GM12878 (cell line): Measurements from ENCODE around the gene RRP15. TPM values are rescaled to one million over a fixed set of nuclear protein-coding genes. Genes with fewer than 3 reads are reported as not detected.

Source experiments
- ATAC-seq: fragments of 200-7000 bp; cut with Tn5 transposase; 3 replicates; pipeline ENCODE4 v1.9.1; 2020; ENCODE audit warnings: mild to moderate bottlenecking, moderate library complexity
- BruUV-seq: library from RNA; stranded (reverse); fragments of 400-500 nt; replicated peaks from 2 replicates; lab custom pipeline; 2021; lab: Mats Ljungman, UMichigan
- CTCF ChIA-PET: fragments of 300-600 bp; sonication (Branson Sonifier 250); formaldehyde crosslinking; extraction: SDS; loops from one replicate; lab custom pipeline; 2021; ENCODE audit warnings: inconsistent platforms; lab: Yijun Ruan, JAX
- POLR2A ChIA-PET: fragments of 350-600 bp; formaldehyde crosslinking; extraction: SDS; loops from one replicate; lab custom pipeline; 2021; ENCODE audit warnings: inconsistent platforms; lab: Charles Lee
- RAD21 ChIA-PET: fragments of 300-600 bp; sonication (Branson Sonifier 250); formaldehyde crosslinking; loops from one replicate; lab custom pipeline; 2023; ENCODE audit warnings: antibody characterized with exemption; ENCODE audit not compliant: unreplicated experiment; lab: Charles Lee
- SMC1A ChIA-PET: fragments of 300-600 bp; sonication (Branson Sonifier 250); formaldehyde crosslinking; loops from one replicate; lab custom pipeline; 2023; ENCODE audit not compliant: unreplicated experiment, uncharacterized antibody; lab: Charles Lee
- DNase-seq: peaks from one replicate; pipeline ENCODE4 v3.0.0-alpha.2; 2011; ENCODE audit warnings: low read depth, low spot score
- FAIRE-seq: peaks from 3 replicates; lab custom pipeline; 2011; peaks lifted over from hg19 to GRCh38; lab: Jason Lieb, UNC
- H2AFZ ChIP-seq: 2 replicates; pipeline ENCODE4 v1.6.0; 2011; ENCODE audit warnings: low read depth, low read length, control low read depth; ENCODE audit not compliant: control insufficient read depth
- H3K27ac ChIP-seq: 2 replicates; pipeline ENCODE4 v1.5.1; 2011; ENCODE audit warnings: control low read depth; ENCODE audit not compliant: control insufficient read depth, insufficient read depth
- H3K27me3 ChIP-seq, 2 experiments: replicated peaks in 1 of 2; 2 replicates each; pipeline versions ENCODE4 v1.6.0 to v1.6.1; 2011; ENCODE audit warnings: low read length in 1 of 2; ENCODE audit not compliant: control insufficient read depth in 2 of 2, insufficient read depth in 2 of 2
- H3K36me3 ChIP-seq, 2 experiments: 2 replicates each; pipeline ENCODE4 v1.5.1; 2011; ENCODE audit warnings: low read length in 1 of 2; ENCODE audit not compliant: control insufficient read depth in 2 of 2, insufficient read depth in 2 of 2
- H3K4me1 ChIP-seq: 2 replicates; pipeline ENCODE4 v1.6.1; 2011; ENCODE audit warnings: mild to moderate bottlenecking, low read length, moderate library complexity, mixed read lengths; ENCODE audit not compliant: control insufficient read depth, insufficient read depth
- H3K4me2 ChIP-seq: 2 replicates; pipeline ENCODE4 v1.6.0; 2011; ENCODE audit warnings: control low read depth; ENCODE audit not compliant: control insufficient read depth, insufficient read depth
- H3K4me3 ChIP-seq: fragments of 200-600 bp; sonication (generic); 2 replicates; pipeline ENCODE4 v1.5.1; 2016
- H3K79me2 ChIP-seq: 2 replicates; pipeline ENCODE4 v1.6.0; 2011; ENCODE audit warnings: low read length; ENCODE audit not compliant: control insufficient read depth, insufficient read depth
- H3K9ac ChIP-seq: 2 replicates; pipeline ENCODE4 v1.8.0; 2011; ENCODE audit warnings: low read length, control low read depth, mixed read lengths; ENCODE audit not compliant: control insufficient read depth, insufficient read depth
- H3K9me3 ChIP-seq: replicated peaks from 3 replicates; pipeline ENCODE4 v1.5.1; 2011; ENCODE audit warnings: mild to moderate bottlenecking, low read length; ENCODE audit not compliant: control insufficient read depth, insufficient read depth
- H4K20me1 ChIP-seq: 2 replicates; pipeline ENCODE4 v1.6.0; 2011; ENCODE audit not compliant: control insufficient read depth, insufficient read depth
- CEBPB ChIP-seq, 2 experiments: fragments of 150-350 bp in 1 of 2; IDR thresholded peaks; 2 replicates each; pipeline ENCODE4 v1.6.1; 2012 to 2014; ENCODE audit warnings: low read depth in 2 of 2, low read length in 2 of 2, borderline replicate concordance in 1 of 2, inconsistent platforms in 1 of 2
- ESRRA ChIP-seq: IDR thresholded peaks from 2 replicates; pipeline ENCODE4 v1.6.1; 2012; ENCODE audit warnings: mild to moderate bottlenecking, low read length, improper control_type of control experiment
- IRF4 ChIP-seq: IDR thresholded peaks from 2 replicates; pipeline ENCODE4 v1.6.1; 2011; ENCODE audit warnings: low read depth, low read length
- MEF2A ChIP-seq: IDR thresholded peaks from 2 replicates; pipeline ENCODE4 v1.6.1; 2011; ENCODE audit warnings: low read depth, mild to moderate bottlenecking, low read length, moderate library complexity; ENCODE audit not compliant: insufficient read depth
- ZNF217 ChIP-seq: fragments of 450-650 bp; IDR thresholded peaks from 2 replicates; pipeline ENCODE4 v1.6.1; 2017; ENCODE audit warnings: antibody characterized with exemption, mild to moderate bottlenecking
- ZNF384 ChIP-seq: IDR thresholded peaks from 2 replicates; pipeline ENCODE4 v1.6.1; 2012; ENCODE audit warnings: low read depth, mild to moderate bottlenecking, low read length, improper control_type of control experiment, borderline replicate concordance
- WGBS: methylation state at CpG from one replicate; pipeline ENCODE4 v1.1.6; 2016; ENCODE audit warnings: low lambda C conversion rate; ENCODE audit not compliant: insufficient replicate concordance, insufficient coverage; ENCODE audit errors: missing lambda C conversion rate; 5-methylcytosine and 5-hydroxymethylcytosine counted together
- in situ Hi-C: fragments of 300-500 bp; cut with MboI; formaldehyde crosslinking; loops from 9 replicates; pipeline ENCODE4 v1.14.3; 2018; ENCODE audit warnings: mixed read lengths
- intact Hi-C: fragments of 100-400 bp; cut with micrococcal nuclease; formaldehyde crosslinking; loops from one replicate; pipeline ENCODE4 v1.14.2; 2022; ENCODE audit not compliant: unreplicated experiment
- polyA plus RNA-seq, 11 experiments: library from polyadenylated mRNA; depleted of rRNA in 4 of 11; unstranded in 6 of 11; stranded (reverse) in 5 of 11; fragments of >200 nt; fragmentation: Nextera tagmentation in 4 of 11; fragmentation: Illumina TruSeq in 1 of 11; extraction: Ambion mirVana in 4 of 11; extraction: Trizol in 1 of 11; gene quantifications; 1 replicate in 1 of 11; 2 replicates in 10 of 11; pipeline versions ENCODE4 v1.2.1 to v1.2.3, GENCODE V29; 2011 to 2016; ENCODE audit warnings: inconsistent platforms in 2 of 11, missing spikeins in 2 of 11, low read depth in 1 of 11
- total RNA-seq, 4 experiments: library from RNA; depleted of rRNA in 3 of 4; stranded (reverse); fragments of >200 nt in 3 of 4; fragmentation: Illumina TruSeq in 1 of 4; extraction: Trizol in 1 of 4; gene quantifications; 2 replicates each; pipeline versions ENCODE4 v1.2.1 to v1.2.3, GENCODE V29; 2013 to 2021
- TF ChIP-seq, protein P1 (sequence below): fragments of 450-650 bp; IDR thresholded peaks from 2 replicates; pipeline ENCODE4 v1.6.1; 2018; ENCODE audit warnings: mild to moderate bottlenecking, low read depth, moderate library complexity; ENCODE audit not compliant: partially characterized antibody
- TF ChIP-seq, protein P2 (sequence below): fragments of 450-650 bp; IDR thresholded peaks from 2 replicates; pipeline ENCODE4 v1.6.1; 2018; ENCODE audit warnings: borderline replicate concordance, mild to moderate bottlenecking; ENCODE audit not compliant: partially characterized antibody
- TF ChIP-seq, protein P3 (sequence below): fragments of 450-650 bp; IDR thresholded peaks from 2 replicates; pipeline ENCODE4 v1.6.1; 2017; ENCODE audit warnings: mild to moderate bottlenecking, moderate library complexity

RRP15 gene
- total and polyA plus RNA-seq, 10 of the 15 experiments (the other 5 are each of a cell fraction or from before 2014, with no cell fraction given), result 5.6 to 37.8 (median 19.1) TPM

DNA sequence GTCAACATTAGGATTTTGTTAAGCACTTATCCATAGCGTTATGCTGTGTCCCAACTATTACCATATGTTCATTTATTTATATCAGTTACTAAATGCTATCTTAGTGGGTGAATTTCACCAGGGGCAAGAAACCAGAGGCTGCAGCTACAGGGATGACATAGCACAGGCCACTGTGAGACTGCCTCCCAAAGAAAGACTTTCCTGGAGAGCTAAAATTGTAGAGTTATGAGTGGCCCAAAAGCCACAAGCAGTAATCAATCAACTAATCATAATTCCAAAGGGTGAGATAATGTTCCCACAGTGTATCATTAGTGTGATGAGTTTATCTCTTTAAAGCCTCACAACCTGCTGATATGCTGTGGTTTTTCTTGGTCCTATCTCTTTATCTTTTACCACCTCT, 56.2 kb downstream of the RRP15 start:
- DNase-seq (no peak), ATAC-seq (no peak), FAIRE-seq (no peak)
- no peak for TF ChIP-seq MEF2A
- TF ChIP-seq, protein P1, sequence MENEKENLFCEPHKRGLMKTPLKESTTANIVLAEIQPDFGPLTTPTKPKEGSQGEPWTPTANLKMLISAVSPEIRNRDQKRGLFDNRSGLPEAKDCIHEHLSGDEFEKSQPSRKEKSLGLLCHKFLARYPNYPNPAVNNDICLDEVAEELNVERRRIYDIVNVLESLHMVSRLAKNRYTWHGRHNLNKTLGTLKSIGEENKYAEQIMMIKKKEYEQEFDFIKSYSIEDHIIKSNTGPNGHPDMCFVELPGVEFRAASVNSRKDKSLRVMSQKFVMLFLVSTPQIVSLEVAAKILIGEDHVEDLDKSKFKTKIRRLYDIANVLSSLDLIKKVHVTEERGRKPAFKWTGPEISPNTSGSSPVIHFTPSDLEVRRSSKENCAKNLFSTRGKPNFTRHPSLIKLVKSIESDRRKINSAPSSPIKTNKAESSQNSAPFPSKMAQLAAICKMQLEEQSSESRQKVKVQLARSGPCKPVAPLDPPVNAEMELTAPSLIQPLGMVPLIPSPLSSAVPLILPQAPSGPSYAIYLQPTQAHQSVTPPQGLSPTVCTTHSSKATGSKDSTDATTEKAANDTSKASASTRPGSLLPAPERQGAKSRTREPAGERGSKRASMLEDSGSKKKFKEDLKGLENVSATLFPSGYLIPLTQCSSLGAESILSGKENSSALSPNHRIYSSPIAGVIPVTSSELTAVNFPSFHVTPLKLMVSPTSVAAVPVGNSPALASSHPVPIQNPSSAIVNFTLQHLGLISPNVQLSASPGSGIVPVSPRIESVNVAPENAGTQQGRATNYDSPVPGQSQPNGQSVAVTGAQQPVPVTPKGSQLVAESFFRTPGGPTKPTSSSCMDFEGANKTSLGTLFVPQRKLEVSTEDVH, result no peak
- TF ChIP-seq CEBPB (IDR thresholded peaks at IDR 0.05; ENCODE audit: borderline replicate concordance in 1 of 2, low read depth in 2 of 2, low read length in 2 of 2), result no peak
- TF ChIP-seq ESRRA, result no peak
- TF ChIP-seq ZNF384, result no peak
- TF ChIP-seq, protein P2, sequence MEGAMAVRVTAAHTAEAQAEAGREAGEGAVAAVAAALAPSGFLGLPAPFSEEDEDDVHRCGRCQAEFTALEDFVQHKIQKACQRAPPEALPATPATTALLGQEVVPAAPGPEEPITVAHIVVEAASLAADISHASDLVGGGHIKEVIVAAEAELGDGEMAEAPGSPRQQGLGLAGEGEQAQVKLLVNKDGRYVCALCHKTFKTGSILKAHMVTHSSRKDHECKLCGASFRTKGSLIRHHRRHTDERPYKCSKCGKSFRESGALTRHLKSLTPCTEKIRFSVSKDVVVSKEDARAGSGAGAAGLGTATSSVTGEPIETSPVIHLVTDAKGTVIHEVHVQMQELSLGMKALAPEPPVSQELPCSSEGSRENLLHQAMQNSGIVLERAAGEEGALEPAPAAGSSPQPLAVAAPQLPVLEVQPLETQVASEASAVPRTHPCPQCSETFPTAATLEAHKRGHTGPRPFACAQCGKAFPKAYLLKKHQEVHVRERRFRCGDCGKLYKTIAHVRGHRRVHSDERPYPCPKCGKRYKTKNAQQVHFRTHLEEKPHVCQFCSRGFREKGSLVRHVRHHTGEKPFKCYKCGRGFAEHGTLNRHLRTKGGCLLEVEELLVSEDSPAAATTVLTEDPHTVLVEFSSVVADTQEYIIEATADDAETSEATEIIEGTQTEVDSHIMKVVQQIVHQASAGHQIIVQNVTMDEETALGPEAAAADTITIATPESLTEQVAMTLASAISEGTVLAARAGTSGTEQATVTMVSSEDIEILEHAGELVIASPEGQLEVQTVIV, result no peak
- TF ChIP-seq, protein P3, sequence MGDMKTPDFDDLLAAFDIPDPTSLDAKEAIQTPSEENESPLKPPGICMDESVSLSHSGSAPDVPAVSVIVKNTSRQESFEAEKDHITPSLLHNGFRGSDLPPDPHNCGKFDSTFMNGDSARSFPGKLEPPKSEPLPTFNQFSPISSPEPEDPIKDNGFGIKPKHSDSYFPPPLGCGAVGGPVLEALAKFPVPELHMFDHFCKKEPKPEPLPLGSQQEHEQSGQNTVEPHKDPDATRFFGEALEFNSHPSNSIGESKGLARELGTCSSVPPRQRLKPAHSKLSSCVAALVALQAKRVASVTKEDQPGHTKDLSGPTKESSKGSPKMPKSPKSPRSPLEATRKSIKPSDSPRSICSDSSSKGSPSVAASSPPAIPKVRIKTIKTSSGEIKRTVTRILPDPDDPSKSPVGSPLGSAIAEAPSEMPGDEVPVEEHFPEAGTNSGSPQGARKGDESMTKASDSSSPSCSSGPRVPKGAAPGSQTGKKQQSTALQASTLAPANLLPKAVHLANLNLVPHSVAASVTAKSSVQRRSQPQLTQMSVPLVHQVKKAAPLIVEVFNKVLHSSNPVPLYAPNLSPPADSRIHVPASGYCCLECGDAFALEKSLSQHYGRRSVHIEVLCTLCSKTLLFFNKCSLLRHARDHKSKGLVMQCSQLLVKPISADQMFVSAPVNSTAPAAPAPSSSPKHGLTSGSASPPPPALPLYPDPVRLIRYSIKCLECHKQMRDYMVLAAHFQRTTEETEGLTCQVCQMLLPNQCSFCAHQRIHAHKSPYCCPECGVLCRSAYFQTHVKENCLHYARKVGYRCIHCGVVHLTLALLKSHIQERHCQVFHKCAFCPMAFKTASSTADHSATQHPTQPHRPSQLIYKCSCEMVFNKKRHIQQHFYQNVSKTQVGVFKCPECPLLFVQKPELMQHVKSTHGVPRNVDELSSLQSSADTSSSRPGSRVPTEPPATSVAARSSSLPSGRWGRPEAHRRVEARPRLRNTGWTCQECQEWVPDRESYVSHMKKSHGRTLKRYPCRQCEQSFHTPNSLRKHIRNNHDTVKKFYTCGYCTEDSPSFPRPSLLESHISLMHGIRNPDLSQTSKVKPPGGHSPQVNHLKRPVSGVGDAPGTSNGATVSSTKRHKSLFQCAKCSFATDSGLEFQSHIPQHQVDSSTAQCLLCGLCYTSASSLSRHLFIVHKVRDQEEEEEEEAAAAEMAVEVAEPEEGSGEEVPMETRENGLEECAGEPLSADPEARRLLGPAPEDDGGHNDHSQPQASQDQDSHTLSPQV, result no peak
- TF ChIP-seq ZNF217, result no peak
- no peak for TF ChIP-seq IRF4
- Histone ChIP-seq H2AFZ (no peak overlapping the region), H3K27ac (no peak overlapping the region), H3K9me3 (no peaks in the 10 kb centered on the region), H3K4me1 (no peaks in the 10 kb centered on the region; the same call in 1 of the 2 replicates), H3K36me3 (no peaks in the 10 kb centered on the region), H3K9ac (no peak overlapping the region), H3K4me2 (no peak overlapping the region), H3K4me3 (no peak overlapping the region), H3K79me2 (no peaks in the 10 kb centered on the region), H3K27me3 (peaks cover 0 to 7% of the 10 kb centered on the region in 2 experiments; a peak in 2 of 4 replicates), H4K20me1 (no peaks in the 10 kb centered on the region)
- no TSS peak for BruUV-seq
- WGBS, result 86% methylated on average over 1 of the region's 1 CpG
- in situ Hi-C loops, result loop anchor here (10.0 kb wide), 2 partner anchors 1223 to 1473 kb away; no protein-coding TSS in a partner anchor
- intact Hi-C loops, result no loop called here
- POLR2A ChIA-PET, result no interaction called here
- CTCF ChIA-PET, result interaction anchor here (0.9 to 1.9 kb wide), 2 partner anchors 11 kb away, joined by 3 to 12 read pairs; no protein-coding TSS in a partner anchor
- SMC1A ChIA-PET, result interaction anchor here (1.6 kb wide), 1 partner anchor 12 kb away, joined by 4 read pairs; no protein-coding TSS in a partner anchor
- RAD21 ChIA-PET, result no interaction called here
